Eye (tissue), 1 donor: Measurements from ENCODE around the gene MRPL9.
A peak's percentile ranks its signal among the peaks of the same experiment; 100 is the strongest.

ENCODE experiments used
- DNase-seq: peaks from one replicate; pipeline ENCODE4 v3.0.0-alpha.2; 2015

The MRPL9 gene

DNA sequence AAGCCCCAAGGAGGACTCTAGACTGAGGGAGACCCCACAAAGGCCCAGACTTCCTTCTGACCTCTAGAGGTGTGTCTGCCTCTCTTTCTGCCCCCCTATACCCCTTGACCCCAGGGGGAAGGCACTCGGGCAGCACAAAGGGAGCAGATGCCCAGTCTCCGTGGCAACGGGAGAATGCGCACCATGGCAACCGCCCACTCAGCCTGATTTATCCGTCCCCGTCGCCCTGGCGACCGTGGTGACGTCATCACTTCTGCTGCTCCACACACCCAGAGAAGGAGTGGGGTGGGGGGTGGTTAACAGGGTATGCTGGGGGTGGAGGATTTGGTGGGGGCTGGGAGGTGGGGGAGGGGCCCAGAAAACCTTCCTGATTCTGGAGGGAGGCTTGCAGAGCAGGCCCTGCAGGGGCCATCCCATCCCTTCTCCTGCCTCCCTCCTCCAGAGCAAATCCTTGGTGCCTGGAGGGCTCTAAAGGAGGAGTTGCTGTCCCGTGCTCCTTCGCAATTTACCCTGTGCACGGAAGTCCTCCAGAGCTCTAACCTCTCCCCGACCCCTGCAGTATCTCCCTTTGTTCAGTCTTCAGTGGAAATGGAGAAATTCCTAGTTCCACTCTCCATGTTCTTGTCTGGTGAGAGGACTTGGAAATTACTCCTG, 53.0 kb downstream of the MRPL9 start:
- peak; percentile 95 for DNase-seq
